DMS114 treated with DMSO at 0.1 percent for 48 hours (cell line): ENCODE results near the gene MAP2K5.
A peak's percentile ranks its signal among the peaks of the same experiment; 100 is the strongest.

Experiments
- DNase-seq: peaks from one replicate; lab custom pipeline; 2025; ENCODE audit not compliant: unreplicated experiment; lab: John Stamatoyannopoulos, UW

MAP2K5 gene

DNA sequence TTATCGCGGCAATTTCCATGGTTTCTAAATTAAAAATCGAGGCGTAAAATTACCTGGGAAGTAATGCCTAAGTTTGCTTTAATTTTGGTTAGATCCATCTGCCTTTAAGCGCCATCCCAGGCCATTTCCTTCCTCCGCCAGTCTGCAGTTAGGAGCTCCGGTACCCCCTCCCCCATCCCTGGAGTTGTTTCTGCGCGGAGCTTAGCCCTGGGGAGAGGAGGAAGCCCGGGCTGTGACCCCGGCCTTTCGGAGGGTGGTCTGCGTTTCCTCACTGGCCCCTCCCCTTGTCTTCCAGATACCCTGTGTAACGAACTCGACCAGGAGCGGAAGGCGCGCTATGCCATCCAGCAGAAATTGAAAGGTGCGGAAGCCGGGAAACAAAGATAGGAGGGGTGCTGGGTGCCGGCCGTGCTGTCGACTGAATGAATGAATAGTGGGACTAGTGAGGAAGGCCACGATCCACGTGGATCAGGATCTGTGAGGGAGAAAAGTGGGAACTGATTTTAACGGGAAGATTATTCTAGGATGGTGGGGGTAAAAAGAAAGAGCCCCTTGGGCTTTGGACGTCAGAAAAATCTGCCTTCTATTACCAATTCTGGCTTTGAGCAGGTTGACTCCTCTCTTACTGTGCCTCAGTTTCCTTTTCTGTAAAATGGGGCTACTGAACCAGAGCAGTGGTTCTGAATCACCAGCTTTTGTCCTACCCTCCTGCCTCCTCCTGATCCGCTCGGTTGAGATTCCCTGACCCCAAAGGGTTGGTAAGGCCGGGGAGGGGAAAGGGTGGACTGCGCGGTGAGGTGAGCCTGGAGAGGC lies 290.6 kb downstream of the MAP2K5 start:
- DNase-seq: no peak

DNA sequence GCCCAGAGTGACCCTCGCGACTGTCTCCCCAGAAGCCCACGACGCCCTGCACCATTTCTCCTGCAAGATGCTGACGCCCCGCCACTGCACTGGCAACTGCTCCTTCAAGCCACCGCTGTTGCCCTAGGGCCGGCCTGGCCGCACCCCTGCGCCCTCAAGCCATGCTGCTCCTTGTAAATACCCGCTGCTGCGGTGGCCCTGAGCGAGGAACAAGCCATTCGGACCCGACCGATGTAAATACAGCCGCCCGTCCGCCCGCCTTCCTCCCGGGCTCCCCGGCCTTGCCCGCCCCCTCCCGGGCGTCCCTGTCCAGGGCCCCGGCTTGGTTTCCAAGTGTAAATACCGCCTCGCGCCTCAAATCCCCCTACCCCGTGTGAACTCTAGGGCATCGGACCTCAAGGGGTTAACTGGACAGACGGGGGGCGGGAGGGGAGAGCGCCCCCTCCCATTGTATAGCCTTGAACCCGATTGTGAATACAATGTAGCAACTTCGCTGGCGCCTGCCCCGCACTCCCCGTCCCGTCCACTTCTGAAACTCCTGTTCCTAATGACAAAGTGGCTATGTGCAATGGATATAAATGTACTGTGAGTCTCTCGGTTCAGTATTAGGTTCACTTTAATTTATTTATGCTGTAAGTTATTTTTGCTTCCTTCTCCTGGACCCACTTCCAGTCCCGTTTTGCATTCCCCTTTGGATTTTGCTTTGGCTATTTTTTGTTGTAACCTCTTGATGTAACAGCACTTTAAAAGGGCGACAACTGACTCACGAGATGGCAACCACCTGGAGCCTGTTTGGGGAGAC lies 291.4 kb downstream of the MAP2K5 start:
- DNase-seq: no peak

DNA sequence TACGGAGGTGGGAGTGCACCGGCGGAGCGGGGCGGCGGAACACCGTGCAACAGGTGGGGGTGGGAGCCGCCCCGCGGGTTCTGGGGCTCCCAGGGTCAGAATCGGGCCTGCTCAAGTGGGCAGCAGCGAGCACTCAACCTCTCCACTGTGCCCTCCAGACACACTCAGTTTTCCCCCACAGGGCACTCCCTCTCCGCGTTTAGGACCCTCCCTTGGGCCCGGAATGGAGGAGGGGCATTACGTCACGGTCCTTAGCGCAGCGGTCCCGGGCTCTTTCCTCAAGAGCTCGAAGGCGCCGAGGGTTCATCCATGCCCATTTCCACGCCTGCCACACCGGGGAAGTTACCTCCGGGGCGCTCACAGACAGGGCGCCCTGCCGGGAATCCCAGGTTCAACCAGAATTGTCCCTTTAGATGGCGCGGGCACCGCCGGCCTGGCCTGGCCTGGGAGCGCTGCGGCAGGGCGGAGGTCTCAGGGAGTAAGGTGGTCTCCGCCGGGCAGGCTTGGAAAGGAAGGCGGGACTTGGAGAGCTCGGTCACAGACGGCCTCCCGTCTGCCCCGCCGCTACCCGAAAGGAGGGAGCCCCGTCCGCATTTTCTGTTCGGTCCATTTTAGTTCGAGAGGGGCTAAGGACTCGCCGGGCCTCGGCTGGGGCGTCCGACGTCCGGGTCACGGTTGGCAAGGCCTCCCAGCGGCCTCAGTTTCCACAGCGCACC lies 292.2 kb downstream of the MAP2K5 start:
- DNase-seq: no peak

DNA sequence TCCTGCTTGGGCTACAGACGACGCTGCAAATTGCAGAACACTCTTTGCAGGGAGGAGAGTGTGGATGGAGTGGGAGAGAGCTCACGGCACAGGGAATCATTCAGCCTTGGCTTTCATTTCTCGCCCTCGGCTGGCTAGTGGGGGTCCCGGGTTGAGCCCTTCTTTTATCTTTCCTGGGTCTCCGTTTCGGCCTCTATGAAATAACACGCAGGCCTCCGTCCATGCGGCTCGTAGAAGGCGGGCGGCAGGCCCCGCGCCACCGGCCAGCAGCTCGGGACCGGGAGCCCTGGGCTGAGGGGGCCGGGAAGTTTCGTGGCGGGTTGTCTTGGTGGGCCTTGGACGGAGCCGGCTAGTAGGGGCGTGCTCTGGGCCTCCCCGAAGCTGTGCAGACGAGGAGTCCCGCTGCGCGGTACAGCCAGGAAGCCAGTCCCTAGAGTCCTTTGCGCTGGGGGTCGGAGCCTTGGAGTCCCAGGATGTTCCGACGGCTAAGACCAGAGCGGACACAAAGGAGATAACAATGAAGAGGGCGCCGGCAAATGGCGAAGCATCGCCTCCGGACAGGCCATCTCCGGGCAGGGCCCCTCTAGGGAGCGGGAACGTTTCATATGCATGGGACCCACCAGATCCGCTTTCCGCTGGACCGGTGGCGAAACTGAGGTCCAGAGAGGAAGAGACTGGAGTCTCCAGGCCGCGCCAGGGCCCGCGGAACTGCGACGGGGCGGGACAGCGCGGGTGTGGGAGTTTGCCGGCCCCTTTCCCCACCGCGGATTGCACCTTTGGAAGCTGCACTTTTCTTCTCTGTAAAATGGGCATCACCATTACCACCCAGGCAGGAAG lies 293.0 kb downstream of the MAP2K5 start:
- no peak for DNase-seq

DNA sequence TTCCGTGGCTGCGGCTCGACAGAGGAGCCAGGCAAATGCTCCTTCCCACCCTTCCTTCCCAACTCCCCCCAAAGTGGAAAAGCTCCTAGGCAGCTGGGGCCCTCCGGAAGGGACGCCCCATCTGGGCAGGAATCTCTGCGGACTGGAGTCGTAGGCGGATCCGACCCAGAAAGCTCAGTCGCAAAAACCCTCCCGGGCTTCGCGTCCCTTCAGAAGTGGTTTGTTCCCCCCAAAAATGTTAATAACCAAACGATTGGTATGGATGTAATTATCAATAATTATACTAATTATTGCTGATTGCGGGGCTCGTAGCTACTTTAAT lies 293.6 kb downstream of the MAP2K5 start:
- no peak for DNase-seq

DNA sequence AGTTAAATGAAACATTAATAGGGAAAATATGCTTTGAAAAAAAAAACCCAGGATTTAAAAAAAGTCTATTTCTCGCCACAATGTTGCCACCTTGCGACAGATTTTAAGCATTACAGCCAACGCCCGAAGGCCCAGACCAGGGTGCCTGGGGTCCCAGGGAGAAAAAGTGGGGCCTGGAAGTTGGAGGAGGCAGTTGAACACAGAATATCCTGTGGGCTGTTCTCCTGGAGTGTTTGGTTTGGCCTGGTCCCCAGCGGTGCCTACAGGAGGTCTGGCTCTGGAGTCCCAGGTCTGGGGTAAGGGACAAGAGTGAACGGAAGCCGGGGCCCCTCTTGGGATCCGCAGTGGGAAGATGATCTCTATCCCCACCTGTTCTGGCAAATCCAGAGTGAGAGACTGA lies 294.0 kb downstream of the MAP2K5 start:
- peak; percentile 53 for DNase-seq

DNA sequence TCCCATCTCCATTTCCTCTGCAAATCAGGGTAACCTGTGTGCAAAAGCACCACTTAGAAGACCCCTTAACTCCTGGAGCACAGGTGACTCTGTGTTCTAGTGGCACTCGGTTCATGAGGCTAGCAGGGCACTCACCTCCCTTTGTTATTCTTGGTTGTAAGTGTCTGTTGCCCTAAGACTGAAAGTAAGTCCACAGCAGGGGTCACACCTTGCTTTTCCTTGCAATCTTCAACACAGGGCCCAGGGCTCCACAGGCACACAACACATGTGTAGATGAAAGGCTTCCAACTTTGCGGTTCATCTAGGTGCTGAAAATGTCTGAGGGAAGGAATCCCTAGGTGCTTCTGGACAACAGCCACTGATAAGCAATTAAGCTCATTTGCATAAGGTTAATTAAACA lies 294.5 kb downstream of the MAP2K5 start:
- no peak for DNase-seq

DNA sequence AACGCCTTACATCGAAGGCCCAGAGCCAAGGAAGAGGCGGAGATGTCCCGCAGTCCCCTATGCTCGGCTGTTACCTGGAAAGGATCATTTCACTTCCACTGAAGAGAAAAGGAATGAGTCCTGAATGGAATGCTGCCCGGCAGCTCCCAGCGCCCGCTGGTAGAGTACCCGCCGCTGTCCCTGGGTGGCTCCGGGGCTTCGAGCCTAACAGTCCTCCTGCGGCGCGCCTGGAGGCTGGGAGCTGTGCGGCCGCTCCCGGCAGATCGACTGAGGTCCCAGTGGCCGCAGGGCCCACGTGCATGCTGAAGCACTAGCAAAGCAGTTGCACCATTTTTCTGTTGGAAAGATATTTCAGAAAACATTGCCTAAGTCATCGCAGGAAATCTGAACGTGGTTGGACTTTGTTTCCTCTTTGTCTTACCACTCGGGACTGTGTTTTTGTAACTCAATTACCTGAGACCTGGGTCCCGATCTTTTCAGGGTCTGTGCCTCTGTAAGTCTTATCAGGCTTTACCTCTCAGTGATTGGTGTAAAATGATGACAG lies 296.4 kb downstream of the MAP2K5 start:
- DNase-seq: peak; percentile 47

DNA sequence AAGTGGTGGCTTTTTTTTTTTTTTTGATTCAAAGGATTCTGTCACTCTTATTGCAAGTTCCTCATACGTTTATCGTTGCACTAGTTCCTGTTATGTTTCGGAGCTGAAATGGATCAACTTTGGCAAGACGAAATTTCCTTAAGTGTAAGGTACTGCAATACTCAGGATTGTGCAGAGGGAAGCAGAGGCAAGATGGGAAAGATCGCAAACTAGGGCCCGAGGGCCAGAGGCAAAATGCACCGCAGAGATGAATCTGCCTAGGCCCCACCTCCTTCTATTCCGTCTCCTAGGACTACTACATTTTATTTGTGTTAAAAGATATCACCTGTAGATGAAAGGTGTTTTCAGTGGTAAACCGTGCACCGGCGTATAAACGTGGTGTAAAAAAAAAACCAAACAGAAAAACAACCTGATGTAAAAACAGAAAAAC lies 297.0 kb downstream of the MAP2K5 start:
- peak; percentile 89 for DNase-seq

DNA sequence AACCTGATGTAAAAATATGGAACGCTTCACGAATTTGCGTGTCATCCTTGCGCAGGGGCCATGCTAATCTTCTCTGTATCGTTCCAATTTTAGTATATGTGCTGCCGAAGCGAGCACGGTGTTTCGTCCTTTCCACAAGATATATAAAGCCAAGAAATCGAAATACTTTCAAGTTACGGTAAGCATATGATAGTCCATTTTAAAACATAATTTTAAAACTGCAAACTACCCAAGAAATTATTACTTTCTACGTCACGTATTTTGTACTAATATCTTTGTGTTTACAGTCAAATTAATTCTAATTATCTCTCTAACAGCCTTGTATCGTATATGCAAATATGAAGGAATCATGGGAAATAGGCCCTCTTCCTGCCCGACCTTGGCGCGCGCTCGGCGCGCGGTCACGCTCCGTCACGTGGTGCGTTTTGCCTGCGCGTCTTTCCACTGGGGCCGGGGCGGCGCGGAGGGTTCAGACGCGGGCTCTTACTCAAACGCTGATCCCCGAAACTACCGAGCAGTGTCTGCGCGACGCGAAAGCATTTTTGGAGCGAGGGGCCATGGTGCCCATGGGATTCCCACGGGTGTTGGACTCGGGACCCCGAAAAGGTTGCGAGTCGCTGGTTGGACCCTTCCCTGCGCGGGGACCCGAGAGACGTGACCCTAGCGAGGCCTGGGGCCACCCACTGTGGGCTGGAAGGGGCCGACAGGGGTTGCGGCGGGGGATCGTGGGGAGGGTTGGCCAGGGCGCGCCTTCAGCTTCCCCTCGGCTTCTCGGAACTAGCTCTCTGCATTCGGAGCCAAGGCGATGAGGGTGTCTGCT lies 297.6 kb downstream of the MAP2K5 start, which contains the start of gene RNU6-1:
Gene RNU6-1, minus strand, starts transcription at position 117 of the 820 bp plus-strand sequence.
- DNase-seq: peak; percentile 94

DNA sequence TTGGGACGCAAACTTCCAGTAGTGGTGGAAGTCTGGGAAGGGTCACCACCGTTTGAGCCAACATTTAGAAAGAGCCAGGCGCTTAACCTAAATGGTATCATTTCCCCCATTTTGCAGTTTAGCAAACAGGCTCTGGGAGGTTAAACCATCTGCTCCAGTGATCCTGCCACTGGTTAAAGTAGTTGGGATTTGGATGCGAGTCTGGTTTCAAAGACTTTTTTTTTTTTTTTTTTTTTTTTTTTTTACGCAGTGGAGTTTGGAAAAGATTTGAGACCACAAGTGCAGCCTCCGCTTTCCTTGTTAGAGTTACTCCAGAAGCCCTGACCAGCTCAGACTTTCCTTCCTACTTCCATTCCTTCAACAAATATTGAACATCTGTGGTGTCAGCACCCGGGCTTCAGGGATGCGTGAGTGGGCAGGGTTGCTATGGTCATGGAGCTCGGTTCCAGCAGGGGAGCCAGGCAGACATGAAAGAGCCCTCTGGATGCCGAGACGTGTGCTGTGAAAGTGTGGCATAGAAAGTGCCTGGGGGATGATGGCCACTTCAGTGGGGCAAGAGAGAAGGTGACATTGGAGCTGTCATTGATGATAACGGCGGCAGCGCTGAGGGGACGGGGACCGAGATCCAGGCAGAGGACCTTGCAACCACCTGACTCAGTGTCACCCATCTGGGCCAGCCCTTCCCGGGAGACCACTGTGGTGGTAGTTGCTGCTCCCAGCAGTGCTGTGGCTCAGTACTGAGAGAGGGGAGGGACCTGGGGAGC lies 298.4 kb downstream of the MAP2K5 start:
- DNase-seq: peak; percentile 41

DNA sequence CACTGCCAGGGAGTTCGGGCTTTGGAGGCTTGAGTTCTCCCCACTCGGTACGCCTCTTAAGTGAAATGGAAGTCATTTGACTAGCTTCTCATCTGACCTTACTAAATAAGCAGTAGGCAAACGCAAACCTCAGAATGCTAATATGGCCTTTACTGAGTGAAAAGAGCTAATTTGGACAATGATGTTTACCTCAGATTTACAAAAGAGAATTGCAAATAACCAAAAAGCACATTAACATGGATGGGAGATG lies 298.9 kb downstream of the MAP2K5 start:
- DNase-seq: no peak

DNA sequence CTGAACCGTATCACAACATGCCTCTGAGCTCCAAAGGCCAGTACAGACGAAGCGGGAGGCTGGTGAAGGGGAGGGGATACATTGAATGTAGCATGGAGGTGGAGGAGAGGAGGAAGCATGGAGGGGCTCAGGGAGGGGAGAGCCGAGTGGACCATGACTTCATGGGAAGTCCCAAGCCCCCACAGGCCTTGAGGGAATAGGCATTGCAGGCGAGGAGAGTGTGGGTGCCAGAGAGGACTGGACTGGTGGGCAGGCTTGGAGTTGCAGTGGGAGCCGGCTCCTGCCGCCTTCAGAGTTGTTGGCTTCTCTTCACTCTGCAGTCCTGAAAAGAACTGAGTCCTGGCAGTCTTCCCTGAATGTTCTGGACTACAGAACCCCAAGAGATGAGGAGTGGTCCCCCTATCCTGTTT lies 300.6 kb downstream of the MAP2K5 start:
- DNase-seq: no peak

DNA sequence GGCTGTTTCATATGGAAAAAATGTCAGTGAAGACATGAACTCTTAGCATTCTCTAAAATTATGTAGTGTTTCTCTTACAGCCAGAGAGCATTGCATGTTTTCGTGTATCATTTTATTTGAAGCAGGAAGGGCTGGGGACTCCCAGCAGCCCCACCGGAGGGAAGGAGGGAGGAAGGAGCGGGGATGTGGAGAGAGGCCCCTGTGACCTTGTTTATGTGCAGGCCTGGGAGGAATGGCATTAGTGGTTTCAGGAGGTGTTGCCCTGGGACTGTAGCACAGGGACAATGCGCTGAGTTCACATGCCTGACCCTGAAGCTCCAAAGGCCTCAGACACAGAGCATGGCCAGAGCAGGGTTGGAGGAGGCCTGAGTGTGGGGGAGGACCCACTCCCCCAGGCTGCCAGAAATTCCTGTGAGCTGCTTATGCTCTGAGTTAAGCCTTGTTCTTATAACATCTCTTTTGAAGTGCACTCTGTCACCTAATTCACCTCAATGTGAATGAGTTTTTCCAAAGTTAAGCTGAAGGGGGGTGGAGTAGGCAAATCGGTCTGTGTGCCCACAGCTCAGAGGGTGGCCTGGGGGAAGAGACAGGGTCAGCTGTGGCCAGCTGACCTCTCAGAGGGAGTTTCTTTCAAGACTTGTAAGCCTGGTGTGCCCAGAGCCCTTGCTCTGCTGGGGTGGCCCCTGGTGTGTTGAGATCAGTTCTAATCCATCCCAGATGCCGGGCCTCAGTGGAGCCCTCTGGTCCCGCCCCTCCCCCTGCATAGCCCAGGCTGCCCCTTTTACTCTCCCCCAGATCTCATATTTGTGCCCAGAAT lies 301.3 kb downstream of the MAP2K5 start:
- DNase-seq: no peak

DNA sequence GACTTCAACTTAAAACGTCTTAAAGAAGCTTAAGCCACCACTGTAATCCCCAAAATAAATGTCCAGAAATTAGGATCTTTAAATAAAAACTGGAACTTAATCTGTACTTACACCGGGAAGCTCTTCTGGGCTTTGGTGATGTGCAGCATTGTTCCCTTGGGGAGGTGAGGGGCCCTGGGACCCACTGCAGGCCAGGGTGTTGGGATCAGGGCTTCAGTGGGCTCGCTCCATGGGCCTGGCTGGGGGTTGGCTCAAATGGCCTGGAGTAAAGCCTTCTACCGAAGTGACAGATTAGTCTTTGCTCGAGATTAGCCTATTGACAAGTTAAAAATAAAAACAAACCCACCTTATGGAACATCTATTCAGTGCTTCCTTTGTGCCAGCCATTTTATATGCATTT lies 303.5 kb downstream of the MAP2K5 start:
- no peak for DNase-seq

DNA sequence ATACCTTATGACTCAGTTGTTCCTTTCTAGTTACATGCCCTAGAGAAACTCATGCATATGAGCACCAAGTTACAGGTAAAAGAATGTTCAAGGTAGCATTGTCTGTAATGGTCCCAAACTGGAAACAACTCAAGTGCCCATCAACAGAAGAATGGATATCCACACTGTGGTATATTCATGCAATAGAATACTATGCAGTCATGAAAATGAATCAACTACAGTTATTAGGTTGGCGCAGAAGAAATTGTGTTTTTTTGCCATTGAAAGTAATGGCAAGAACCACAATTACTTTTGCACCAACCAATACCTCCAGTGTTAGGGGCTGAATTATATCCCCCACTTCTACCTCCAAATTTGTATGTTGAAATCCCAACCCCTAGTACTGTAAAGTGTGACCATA lies 307.0 kb downstream of the MAP2K5 start:
- DNase-seq: no peak

DNA sequence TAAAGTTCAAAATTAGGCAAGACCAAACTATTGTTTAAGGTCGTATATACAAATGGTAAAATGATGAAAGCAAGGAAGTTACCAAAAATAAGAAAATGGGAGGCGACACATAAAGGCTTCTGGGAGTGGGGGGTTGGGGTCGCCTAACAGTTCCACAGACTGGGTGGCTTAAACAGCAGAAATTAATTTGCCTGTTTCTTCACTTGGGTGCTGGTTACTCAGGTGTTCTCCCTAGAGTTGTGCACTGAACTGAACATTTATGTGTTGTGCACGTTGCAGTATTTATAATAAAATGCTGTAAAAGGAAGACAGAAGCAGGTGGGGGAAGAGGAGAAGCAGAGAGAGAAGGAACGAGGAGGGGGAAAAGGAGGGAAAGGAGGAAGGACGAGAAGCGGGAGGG lies 307.8 kb downstream of the MAP2K5 start:
- no peak for DNase-seq

DNA sequence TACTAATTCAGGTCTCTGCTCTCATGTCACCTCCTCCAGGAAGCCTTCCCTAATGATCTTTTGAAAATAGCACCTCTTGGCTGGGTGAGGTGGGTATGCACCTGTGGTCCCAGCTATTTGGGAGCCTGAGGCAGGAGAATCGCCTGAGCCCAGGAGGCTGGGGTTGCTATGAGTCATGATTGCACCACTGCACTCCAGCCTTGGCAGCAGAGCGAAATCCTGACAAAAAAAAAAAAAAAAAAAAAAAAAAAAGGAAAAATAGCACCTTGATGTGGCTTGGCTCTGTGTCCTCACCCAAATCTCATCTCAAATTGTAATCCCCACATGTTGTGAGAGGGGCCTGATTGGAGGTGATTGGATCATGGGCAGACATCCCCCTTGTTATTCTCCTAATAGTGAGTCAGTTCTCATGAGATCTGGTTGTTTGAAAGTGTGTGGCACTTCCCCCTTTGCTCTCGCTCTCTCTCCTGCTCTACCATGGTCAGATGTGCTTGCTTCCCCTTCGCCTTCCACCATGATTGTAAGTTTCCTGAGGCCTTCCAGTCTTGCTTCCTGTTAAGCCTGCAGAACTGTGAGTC lies 308.6 kb downstream of the MAP2K5 start:
- DNase-seq: no peak
